BE2C (cell line): ENCODE measurements around the gene CCDC92.
"Not testable (repeated sequence)": the region's sequence is repeated elsewhere in the genome, so short reads cannot be mapped to it uniquely, and the experiment has no call there.

Experiments
- DNase-seq: peaks from one replicate; pipeline ENCODE4 v3.0.0-alpha.2; 2020
- H3K27me3 ChIP-seq: fragments of 250-450 bp; sonication (Bioruptor Pico); 2 replicates; pipeline ENCODE4 v1.5.1; 2020; ENCODE audit warnings: mild to moderate bottlenecking
- H3K36me3 ChIP-seq: fragments of 250-450 bp; sonication (Bioruptor Pico); 2 replicates; pipeline ENCODE4 v1.5.1; 2020; ENCODE audit warnings: mild to moderate bottlenecking
- H3K4me1 ChIP-seq: fragments of 250-450 bp; sonication (Bioruptor Pico); 2 replicates; pipeline ENCODE4 v1.5.1; 2020
- H3K4me3 ChIP-seq: 2 replicates; pipeline ENCODE4 v1.5.1; 2011; ENCODE audit warnings: low read depth, low read length
- H3K9me3 ChIP-seq: fragments of 250-450 bp; sonication (Bioruptor Pico); 2 replicates; pipeline ENCODE4 v1.5.1; 2020
- TF ChIP-seq, protein P1 (sequence below): IDR thresholded peaks from 2 replicates; pipeline ENCODE4 v1.5.1; 2012; ENCODE audit warnings: mild to moderate bottlenecking, low read depth, low read length

Gene CCDC92

DNA sequence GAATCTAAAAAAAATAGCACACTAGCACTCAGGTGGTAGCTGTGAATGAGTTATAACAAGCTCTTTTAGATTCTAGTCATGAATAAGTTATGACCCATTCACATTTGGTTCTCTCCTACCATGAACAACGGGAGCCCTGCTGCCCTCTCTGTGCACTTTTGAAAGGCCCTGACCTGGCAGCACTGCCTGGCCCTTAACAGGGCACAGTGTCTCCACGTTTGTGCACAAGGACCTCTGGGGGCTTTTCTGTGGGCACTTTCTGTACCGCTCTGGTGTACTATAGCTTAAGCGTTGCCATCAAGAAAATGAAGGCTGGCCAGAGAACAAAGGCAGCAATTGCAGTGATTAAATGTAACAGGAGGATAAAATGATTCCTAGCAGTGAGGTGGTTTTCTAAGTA, 21.2 kb downstream of the CCDC92 start:
- no peak for DNase-seq
- Histone ChIP-seq H3K9me3 (no peaks in the 10 kb centered on the region), H3K4me3 (no peak overlapping the region), H3K36me3 (no peaks in the 10 kb centered on the region), H3K4me1 (no peaks in the 10 kb centered on the region), H3K27me3 (no peaks in the 10 kb centered on the region)
- TF ChIP-seq, protein P1, sequence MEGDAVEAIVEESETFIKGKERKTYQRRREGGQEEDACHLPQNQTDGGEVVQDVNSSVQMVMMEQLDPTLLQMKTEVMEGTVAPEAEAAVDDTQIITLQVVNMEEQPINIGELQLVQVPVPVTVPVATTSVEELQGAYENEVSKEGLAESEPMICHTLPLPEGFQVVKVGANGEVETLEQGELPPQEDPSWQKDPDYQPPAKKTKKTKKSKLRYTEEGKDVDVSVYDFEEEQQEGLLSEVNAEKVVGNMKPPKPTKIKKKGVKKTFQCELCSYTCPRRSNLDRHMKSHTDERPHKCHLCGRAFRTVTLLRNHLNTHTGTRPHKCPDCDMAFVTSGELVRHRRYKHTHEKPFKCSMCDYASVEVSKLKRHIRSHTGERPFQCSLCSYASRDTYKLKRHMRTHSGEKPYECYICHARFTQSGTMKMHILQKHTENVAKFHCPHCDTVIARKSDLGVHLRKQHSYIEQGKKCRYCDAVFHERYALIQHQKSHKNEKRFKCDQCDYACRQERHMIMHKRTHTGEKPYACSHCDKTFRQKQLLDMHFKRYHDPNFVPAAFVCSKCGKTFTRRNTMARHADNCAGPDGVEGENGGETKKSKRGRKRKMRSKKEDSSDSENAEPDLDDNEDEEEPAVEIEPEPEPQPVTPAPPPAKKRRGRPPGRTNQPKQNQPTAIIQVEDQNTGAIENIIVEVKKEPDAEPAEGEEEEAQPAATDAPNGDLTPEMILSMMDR, result no peak

DNA sequence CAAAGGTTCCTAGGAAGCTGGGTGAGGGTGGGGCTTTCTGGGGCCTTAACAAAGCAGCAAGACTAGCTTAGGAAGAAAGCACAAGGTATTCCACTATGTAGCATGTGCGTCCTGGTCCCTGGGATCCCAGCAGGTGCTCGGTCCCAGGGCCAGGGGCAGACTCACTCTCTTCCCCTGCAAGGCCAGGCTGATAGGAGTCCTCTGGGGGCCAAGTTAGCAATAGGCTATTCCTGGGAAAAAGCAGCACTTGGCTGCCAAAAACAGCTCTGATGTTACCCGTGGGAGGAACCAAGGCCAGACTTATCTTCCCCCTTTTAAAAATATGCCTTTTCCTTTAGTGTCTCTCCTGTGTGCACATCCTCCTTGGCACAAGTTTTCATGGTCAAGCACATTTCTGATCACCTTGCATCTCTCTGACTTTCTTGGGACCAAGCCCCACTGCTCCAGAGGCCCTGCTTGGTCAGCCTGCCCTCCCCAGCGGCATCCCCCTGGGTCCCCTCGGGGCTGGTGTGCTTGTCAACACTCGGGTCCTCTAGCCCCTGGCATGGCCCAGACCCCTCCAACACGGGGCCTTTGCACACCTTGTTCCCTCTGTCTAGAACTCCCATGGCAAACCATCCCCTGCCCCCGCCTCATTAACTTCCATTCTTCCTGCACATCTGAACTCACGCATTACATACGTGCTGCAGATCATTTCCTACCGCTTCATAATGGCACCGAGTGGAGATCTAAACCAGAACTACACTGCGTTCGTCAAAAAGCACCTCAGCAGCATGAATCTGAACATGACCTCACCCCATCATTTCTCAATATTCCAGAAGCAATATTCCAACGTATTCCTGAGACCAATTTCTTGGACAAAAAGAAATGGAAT, 21.9 kb downstream of the CCDC92 start:
- Histone ChIP-seq H3K4me1 (no peaks in the 10 kb centered on the region), H3K9me3 (no peaks in the 10 kb centered on the region), H3K27me3 (no peaks in the 10 kb centered on the region), H3K36me3 (no peaks in the 10 kb centered on the region), H3K4me3 (no peak overlapping the region)
- TF ChIP-seq, protein P1, result no peak
- DNase-seq, result no peak

DNA sequence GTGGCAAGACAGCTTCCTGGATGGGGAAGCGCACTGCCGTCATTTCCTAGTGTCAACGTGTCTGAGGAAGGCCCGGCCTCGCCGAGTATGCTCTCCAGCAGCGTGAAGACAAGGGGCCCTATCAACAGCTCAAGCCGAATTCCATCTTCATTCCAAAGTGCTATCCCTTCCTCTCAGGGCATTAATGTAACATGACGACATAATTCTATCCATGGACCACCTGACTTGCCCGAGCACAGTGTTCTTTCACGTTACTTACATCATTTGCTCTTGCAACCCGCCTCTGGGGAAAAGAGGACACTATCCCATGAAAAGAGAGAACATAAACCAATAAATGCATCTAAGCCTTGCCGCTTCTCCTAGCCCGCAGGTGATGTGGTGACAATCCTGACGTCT, 22.9 kb downstream of the CCDC92 start:
- Histone ChIP-seq H3K4me1 (no peaks in the 10 kb centered on the region), H3K4me3 (no peak overlapping the region), H3K9me3 (no peaks in the 10 kb centered on the region), H3K27me3 (no peaks in the 10 kb centered on the region), H3K36me3 (no peaks in the 10 kb centered on the region)
- TF ChIP-seq, protein P1, result no peak
- DNase-seq, result no peak

DNA sequence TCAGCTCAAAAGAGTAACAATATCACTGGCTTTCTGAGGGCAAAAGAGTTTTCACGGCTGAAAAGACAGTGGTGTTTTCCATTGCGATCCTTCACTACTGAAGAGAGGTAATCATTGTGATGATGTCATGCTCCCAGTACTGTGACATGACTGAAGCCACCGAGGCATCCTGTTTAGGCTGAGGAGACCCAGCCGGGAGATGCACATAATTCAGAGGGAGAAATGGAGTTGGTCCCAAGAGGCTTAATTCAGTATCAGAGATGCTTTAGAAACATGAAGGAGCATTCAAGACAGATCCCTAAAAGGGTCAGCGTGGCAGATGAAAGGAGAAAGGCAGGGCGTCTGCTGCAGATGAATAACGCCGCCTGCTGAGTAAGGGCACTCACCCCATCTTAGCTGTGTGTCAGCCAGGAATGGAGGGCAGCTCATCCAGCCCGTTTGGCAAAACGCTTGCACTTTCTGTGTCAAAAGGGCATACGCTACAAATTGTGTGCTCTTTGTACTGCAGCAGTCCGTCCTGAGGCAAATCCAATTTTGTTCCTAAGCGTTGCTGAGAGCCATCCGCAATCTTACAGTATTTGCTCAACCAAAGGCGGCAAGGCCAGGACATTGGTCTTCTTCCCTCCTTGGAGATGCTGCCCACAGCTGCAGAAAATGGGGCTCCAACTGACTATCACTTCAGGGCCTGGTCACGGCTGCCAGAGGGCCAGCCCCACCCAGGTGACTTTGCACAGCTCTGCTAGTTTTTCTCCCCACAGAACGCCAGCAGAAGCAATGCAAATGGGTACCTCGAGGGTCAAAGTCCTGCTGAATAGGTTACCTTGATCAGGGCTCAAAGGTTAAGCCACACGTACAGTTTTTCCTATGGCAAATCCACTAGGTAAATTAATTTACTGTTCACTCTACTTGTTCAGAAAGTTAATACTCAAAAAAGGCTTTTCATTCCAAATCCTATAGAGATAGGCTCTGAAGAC, 23.5 kb downstream of the CCDC92 start:
- H3K27me3 ChIP-seq, result no peaks in the 10 kb centered on the region
- H3K4me1 ChIP-seq, result no peaks in the 10 kb centered on the region
- no peak overlapping the region for H3K4me3 ChIP-seq
- no peaks in the 10 kb centered on the region for H3K9me3 ChIP-seq
- no peak for DNase-seq
- TF ChIP-seq, protein P1, result no peak
- no peaks in the 10 kb centered on the region for H3K36me3 ChIP-seq

DNA sequence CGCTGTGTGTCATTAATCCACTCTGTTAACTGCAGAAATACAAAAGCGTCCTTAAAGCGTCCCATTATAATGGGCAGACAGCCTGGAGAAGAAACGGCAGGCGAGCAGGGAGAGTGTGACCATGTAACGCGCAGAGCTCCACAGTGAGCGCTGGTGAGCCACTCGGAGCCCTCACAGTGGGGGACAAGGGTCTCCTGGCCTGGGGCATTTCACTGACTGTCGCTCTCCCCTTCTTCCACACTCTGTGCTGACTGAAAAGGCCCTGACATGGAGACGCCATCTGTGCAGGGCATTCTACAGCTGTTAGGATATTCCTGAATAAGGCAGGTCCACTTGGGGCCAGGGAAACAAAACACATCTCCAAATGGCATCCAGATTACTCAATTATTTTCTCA, 24.2 kb downstream of the CCDC92 start:
- H3K27me3 ChIP-seq, result no peaks in the 10 kb centered on the region
- no peaks in the 10 kb centered on the region for H3K36me3 ChIP-seq
- TF ChIP-seq, protein P1, result no peak
- H3K4me3 ChIP-seq, result no peak overlapping the region
- no peaks in the 10 kb centered on the region; the same call in 1 of the 2 replicates for H3K4me1 ChIP-seq
- no peak for DNase-seq
- no peaks in the 10 kb centered on the region for H3K9me3 ChIP-seq

DNA sequence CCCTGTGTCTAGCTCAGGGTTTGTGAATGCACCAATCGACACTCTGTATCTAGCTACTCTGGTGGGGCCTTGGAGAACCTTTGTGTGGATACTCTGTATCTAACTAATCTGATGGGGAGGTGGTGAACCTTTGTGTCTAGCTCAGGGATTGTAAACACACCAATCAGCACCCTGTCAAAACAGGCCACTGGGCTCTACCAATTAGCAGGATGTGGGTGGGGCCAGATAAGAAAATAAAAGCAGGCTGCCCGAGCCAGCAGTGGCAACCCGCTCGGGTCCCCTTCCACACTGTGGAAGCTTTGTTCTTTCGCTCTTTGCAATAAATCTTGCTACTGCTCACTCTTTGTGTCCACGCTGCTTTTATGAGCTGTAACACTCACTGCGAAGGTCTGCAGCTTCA, 25.1 kb downstream of the CCDC92 start:
- H3K36me3 ChIP-seq, DNase-seq, H3K4me3 ChIP-seq, H3K27me3 ChIP-seq, H3K4me1 ChIP-seq, H3K9me3 ChIP-seq: not testable (repeated sequence)

DNA sequence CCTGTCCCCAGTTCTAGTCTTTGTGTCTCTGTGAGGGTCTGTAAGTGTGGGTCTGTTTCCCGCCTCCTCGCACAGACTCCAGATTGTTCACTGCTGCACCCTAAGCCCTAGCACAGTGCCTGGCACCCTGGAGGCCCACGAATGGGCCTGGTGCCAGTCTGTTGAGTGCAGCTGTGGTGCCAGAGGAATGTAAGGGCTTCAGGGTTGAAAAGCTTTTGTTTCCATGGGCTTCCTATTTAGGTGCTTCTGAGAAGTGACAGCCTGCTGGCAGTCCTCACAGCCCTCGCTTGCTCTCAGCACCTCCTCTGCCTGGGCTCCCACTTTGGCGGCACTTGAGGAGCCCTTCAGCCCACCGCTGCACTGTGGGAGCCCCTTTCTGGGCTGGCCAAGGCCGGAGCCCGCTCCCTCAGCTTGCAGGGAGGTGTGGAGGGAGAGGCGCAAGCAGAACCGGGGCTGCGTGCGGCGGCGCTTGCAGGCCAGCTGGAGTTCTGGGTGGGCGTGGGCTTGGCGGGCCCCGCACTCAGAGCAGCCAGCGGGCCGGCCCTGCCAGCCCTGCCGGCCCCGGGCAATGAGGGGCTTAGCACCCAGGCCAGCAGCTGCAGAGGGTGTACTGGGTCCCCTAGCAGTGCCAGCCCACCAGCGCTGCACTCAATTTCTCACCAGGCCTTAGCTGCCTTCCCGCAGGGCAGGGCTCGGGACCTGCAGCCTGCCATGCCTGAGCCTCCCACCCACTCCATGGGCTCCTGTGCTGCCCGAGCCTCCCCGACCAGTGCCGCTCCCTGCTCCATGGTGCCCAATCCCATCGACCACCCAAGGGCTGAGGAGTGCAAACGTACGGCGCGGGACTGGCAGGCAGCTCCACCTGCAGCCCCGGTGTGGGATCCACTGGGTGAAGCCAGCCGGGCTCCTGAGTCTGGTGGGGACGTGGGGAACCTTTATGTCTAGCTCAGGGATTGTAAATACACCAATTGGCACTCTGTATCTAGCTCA, 25.8 kb downstream of the CCDC92 start:
- not testable (repeated sequence) for H3K4me3 ChIP-seq, H3K9me3 ChIP-seq, H3K36me3 ChIP-seq, H3K27me3 ChIP-seq, DNase-seq, H3K4me1 ChIP-seq
